GM12864 (cell line): ENCODE data around the gene HOMER2.
"Not testable (repeated sequence)": the region's sequence is repeated elsewhere in the genome, so short reads cannot be mapped to it uniquely, and the experiment has no call there.

Experiments used
- DNase-seq: peaks from one replicate; pipeline ENCODE4 v3.0.0-alpha.2; 2011; ENCODE audit warnings: low read depth
- H3K4me3 ChIP-seq: 2 replicates; pipeline ENCODE4 v1.5.1; 2011; ENCODE audit warnings: mild to moderate bottlenecking, low read depth, low read length, control low read depth
- CTCF ChIP-seq: IDR thresholded peaks from 2 replicates; pipeline ENCODE4 v1.5.1; 2011; ENCODE audit warnings: low read depth, mild to moderate bottlenecking, moderate library complexity, low read length, control low read depth, inconsistent platforms; ENCODE audit errors: missing control alignments

Gene HOMER2

GRCh38 chr15:82952158-82953081 is at the start of gene HOMER2:
Gene HOMER2, minus strand, starts transcription at chr15:82952720. Its CDS starts 185 bp downstream, at chr15:82952535.
- TF ChIP-seq CTCF = no peak
- DNase-seq = no peak
- H3K4me3 ChIP-seq = peak within 1 kb of the TSS; percentile 36

GRCh38 chr15:83000672-83001031 is 48.1 kb upstream of the HOMER2 start:
- H3K4me3 ChIP-seq, DNase-seq: not testable (repeated sequence)

GRCh38 chr15:82999905-83000671 is 47.6 kb upstream of the HOMER2 start:
- peak overlapping the region; percentile 28 for H3K4me3 ChIP-seq
- DNase-seq = no peak
- TF ChIP-seq CTCF = peak; percentile 59

GRCh38 chr15:82999426-82999825 is 46.9 kb upstream of the HOMER2 start:
- no peak for TF ChIP-seq CTCF
- DNase-seq = no peak
- H3K4me3 ChIP-seq = no peak overlapping the region

GRCh38 chr15:82995938-82996337 is 43.4 kb upstream of the HOMER2 start:
- no peak for TF ChIP-seq CTCF
- no peak for DNase-seq
- no peak overlapping the region for H3K4me3 ChIP-seq

- no peak for DNase-seq
- no peak overlapping the region for H3K4me3 ChIP-seq
- TF ChIP-seq CTCF = no peak
These were observed 42.6 kb upstream of the HOMER2 start for GRCh38 chr15:82995076-82995475.

- DNase-seq = no peak
- no peak for TF ChIP-seq CTCF
- no peak overlapping the region for H3K4me3 ChIP-seq
These were observed 40.6 kb upstream of the HOMER2 start for GRCh38 chr15:82993144-82993543.
